ENCODE measurements around the gene KAT2A. TPM values are rescaled to one million over a fixed set of nuclear protein-coding genes. Genes with fewer than 3 reads are reported as not detected.
A peak's percentile ranks its signal among the peaks of the same experiment; 100 is the strongest.

Gene KAT2A
- total and polyA plus RNA-seq, 9 of the 15 experiments (the other 6 are each of a cell fraction or from before 2014, with no cell fraction given), result 1.5 to 80.4 (median 31.9) TPM

GRCh38 chr17:42120770-42121769 is at the start of gene KAT2A (continued):
- TF ChIP-seq, protein P1, sequence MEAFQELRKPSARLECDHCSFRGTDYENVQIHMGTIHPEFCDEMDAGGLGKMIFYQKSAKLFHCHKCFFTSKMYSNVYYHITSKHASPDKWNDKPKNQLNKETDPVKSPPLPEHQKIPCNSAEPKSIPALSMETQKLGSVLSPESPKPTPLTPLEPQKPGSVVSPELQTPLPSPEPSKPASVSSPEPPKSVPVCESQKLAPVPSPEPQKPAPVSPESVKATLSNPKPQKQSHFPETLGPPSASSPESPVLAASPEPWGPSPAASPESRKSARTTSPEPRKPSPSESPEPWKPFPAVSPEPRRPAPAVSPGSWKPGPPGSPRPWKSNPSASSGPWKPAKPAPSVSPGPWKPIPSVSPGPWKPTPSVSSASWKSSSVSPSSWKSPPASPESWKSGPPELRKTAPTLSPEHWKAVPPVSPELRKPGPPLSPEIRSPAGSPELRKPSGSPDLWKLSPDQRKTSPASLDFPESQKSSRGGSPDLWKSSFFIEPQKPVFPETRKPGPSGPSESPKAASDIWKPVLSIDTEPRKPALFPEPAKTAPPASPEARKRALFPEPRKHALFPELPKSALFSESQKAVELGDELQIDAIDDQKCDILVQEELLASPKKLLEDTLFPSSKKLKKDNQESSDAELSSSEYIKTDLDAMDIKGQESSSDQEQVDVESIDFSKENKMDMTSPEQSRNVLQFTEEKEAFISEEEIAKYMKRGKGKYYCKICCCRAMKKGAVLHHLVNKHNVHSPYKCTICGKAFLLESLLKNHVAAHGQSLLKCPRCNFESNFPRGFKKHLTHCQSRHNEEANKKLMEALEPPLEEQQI (IDR thresholded peaks at IDR 0.05), result no peak
- TF ChIP-seq ETS1 (conservative IDR thresholded peaks at IDR 0.05; ENCODE audit: control insufficient read depth, low read depth, low read length), result peak; percentile 93
- TF ChIP-seq MED1 (CRISPR knock-in tag; IDR thresholded peaks at IDR 0.05; ENCODE audit: borderline replicate concordance), result no peak
- no peak for TF ChIP-seq SPI1 (IDR thresholded peaks at IDR 0.05; ENCODE audit: borderline replicate concordance, low read depth, low read length)
- TF ChIP-seq ZBTB1 (CRISPR knock-in tag; IDR thresholded peaks at IDR 0.05; ENCODE audit: borderline replicate concordance, low read depth), result no peak
- TF ChIP-seq, protein P2, sequence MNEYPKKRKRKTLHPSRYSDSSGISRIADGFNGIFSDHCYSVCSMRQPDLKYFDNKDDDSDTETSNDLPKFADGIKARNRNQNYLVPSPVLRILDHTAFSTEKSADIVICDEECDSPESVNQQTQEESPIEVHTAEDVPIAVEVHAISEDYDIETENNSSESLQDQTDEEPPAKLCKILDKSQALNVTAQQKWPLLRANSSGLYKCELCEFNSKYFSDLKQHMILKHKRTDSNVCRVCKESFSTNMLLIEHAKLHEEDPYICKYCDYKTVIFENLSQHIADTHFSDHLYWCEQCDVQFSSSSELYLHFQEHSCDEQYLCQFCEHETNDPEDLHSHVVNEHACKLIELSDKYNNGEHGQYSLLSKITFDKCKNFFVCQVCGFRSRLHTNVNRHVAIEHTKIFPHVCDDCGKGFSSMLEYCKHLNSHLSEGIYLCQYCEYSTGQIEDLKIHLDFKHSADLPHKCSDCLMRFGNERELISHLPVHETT (CRISPR knock-in tag; conservative IDR thresholded peaks at IDR 0.05 in 1 of 2, IDR thresholded peaks at IDR 0.05 in 1 of 2), result no peak
- no peak for TF ChIP-seq ZNF707 (CRISPR knock-in tag; conservative IDR thresholded peaks at IDR 0.05)
- TF ChIP-seq MAX (CRISPR knock-in tag; IDR thresholded peaks at IDR 0.05), result peak; percentile 85
- TF ChIP-seq DPF2 (IDR thresholded peaks at IDR 0.05), result 0 out of 2 replicates have a peak, but pooled peaks have one; percentile 41
- no peak for TF ChIP-seq ZNF212 (CRISPR knock-in tag; IDR thresholded peaks at IDR 0.05)
- TF ChIP-seq ZZZ3 (IDR thresholded peaks at IDR 0.05), result no peak
- TF ChIP-seq, protein P3, sequence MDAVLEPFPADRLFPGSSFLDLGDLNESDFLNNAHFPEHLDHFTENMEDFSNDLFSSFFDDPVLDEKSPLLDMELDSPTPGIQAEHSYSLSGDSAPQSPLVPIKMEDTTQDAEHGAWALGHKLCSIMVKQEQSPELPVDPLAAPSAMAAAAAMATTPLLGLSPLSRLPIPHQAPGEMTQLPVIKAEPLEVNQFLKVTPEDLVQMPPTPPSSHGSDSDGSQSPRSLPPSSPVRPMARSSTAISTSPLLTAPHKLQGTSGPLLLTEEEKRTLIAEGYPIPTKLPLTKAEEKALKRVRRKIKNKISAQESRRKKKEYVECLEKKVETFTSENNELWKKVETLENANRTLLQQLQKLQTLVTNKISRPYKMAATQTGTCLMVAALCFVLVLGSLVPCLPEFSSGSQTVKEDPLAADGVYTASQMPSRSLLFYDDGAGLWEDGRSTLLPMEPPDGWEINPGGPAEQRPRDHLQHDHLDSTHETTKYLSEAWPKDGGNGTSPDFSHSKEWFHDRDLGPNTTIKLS (IDR thresholded peaks at IDR 0.05; ENCODE audit: borderline replicate concordance, low read depth), result peak; percentile 76; the same call in 1 of the 2 replicates
- TF ChIP-seq XRCC4 (IDR thresholded peaks at IDR 0.05; ENCODE audit: extremely low read depth, insufficient read depth, insufficient read length), result no peak
- TF ChIP-seq DMBX1 (CRISPR knock-in tag; IDR thresholded peaks at IDR 0.05; ENCODE audit: borderline replicate concordance), result no peak
- no peak for TF ChIP-seq NELFE (IDR thresholded peaks at IDR 0.05; ENCODE audit: insufficient read depth, insufficient read length)
- no peak for TF ChIP-seq GTF2F1 (IDR thresholded peaks at IDR 0.05; ENCODE audit: low read depth, low read length)
